GM18498 (cell line): ENCODE measurements around the gene ZNF169.
"Not testable (repeated sequence)": the region's sequence is repeated elsewhere in the genome, so short reads cannot be mapped to it uniquely, and the experiment has no call there.

ENCODE experiments used
- ATAC-seq: cut with Tn5 transposase; IDR thresholded peaks from one replicate; pipeline ENCODE4 v1.9.1; 2021; ENCODE audit warnings: mild to moderate bottlenecking, moderate library complexity; ENCODE audit not compliant: unreplicated experiment

Gene ZNF169

DNA sequence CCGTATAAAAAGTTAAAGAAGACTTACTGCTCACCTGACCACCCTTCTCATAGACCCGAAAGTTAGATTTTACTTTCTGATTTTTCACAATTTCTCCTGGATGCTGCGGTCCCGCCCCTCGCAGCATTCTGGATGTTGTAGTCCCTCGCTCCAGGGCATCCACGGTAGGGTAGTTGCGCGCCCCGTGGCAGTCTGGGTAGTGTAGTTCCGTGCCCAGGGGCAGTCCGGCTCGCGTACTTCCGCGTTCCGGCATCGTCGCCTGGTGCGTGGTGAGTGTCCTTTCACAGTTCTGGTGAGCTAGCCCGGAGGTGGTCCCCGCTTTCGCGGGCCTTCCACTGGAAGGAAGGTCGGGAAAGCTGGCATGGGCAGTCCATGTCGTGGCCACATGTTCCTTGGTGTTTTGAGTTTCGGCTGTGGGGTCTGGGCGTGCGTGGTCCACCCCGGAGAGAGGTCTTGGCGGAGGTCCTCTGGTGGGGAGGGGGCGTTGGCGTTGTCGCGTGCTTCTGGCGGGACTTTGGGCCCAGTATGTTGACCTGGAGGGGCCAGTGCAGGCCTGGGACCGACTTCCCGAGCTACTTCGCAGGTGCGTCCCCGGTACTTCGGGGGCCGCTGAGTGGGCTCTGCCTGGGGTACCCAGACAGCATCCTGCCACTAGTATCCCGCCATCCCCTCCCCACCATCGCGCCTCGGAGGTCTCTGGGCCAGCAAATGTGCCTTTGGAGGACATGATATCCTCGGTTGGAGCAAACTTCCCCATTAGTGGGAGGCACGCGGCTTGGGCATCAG lies at the start of gene ZNF169:
TSS of gene ZNF169 (plus strand) at position 222 of the 786 bp plus-strand sequence. CDS start 19,515 bp downstream, outside the sequence.
- peak; percentile 100 for ATAC-seq

DNA sequence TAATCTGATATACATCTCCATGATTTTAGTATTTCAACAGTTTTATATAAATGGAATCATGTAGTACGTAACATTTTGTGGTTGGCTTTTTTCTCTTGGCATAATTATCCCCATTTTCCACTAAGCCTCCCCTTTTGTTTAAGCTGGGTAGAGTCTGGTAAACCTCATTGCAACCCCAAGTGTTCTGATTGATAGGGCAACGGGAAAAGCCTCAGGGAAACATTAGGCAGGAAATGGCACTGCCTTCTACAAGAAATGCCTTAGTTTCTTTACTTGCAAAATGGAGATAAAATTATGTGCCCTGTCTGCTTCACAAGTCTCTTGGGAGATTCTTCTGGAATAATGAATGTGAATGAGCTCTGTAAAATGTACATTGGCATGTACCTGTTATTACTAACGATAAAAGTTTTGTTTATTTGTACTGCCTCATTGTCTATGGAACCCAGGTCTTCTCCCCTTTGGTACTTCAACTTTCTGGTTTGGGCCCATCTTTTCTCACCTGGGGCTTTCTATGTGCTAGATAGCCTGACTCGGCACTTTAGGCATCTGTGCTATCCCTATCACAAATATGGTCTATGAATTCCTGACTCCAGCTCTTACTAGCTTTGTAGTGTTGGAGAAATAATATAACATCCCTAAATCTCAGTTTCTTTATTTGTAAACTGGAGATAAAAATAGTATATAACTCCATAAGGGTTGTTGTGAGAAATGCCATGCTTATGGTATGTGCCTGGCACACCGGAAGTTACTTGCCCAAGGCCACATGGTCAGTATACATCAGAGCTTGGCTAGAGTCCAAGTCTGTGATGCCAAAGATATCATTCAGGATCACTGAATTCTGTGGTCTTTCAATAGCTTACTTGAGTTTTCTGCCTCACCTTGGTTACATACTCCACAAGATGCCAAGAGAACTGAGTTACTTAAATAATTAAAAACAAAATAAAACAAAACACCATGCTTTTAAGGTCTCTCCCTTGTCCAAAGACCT lies 48.2 kb upstream of the ZNF169 start:
- ATAC-seq = no peak

DNA sequence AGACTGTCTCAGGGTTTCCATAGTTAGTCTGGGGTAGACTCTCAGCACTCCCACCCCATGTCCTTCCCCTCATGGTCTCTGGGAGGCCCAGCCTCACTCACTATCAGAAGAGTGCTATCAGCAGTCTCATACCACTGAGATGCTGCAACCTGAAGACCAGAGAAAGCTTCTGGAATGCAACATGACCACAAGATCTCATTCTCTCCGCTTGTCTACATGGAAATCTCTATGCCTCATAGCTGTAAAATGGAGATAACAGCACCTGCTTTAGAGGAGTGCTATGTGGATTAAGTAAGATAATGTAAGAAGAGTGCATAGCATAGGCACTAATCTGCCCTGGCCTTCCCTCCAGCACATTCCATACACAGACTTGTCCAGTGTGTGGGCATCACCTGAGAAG lies 47.0 kb upstream of the ZNF169 start:
- ATAC-seq = no peak

DNA sequence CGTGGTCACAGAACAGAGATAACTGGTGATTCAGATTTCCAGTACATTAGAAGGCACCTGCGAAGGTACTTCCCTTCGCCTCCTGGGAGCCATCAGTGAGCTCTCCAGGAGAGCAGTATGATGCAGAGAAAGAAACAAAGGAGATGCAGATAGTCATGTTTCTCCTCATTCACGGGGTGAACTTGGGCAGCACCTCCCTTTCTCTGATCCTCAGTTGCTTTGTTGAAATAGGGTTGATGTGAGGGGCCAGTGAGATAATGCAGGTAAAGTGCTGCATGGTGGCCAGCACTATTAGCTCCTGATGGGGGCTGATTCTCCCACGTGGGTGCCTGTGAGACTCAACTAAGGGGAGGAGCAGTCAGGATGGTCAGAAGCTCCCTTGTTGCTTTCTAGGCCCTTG lies 46.6 kb upstream of the ZNF169 start:
- no peak for ATAC-seq

GRCh38 chr9:94213511-94214124 lies 45.5 kb upstream of the ZNF169 start:
- ATAC-seq = peak; percentile 89

DNA sequence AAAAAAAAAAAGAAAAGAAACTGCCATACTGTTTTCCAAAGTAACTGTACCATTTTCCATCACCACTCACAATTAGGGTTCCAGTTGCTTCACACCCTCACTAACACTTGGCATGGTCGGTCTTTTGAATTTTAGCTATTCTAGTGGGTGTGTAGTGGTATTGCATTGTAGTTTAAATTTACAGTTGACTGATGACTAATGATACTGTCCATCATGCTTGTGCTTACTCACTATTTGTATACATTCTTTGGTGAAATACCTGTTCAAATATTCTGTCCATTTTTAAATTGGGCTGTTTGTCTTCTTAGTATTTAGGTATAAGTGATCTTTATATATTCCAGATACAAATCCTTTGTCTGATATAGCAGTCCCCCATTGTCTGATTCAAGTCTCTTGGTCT lies 36.2 kb upstream of the ZNF169 start:
- ATAC-seq = no peak

DNA sequence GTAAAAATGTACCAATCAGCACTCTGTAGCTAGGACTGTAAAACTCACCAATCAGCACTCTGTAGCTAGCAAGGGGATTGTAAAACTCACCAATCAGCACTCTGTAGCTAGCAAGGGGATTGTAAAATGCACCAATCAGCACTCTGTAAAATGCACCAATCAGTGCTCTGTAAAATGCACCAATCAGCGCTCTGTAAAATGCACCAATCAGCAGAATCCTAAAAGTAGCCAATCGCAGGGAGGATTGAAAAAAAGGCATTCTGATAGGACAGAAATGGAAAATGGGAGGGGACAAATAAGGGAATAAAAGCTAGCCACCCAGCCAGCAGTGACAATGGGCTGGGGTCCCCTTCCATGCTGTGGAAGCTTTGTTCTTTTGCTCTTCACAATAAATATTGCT lies 33.7 kb upstream of the ZNF169 start:
- not testable (repeated sequence) for ATAC-seq

GRCh38 chr9:94228616-94229015 lies 30.5 kb upstream of the ZNF169 start:
- no peak for ATAC-seq

- no peak for ATAC-seq
Measured at GRCh38 chr9:94232428-94232827, 26.7 kb upstream of the ZNF169 start.

GRCh38 chr9:94241098-94241497 lies 18.0 kb upstream of the ZNF169 start:
- not testable (repeated sequence) for ATAC-seq

GRCh38 chr9:94245651-94246050 lies 13.4 kb upstream of the ZNF169 start:
- ATAC-seq = no peak

GRCh38 chr9:94250456-94250855 lies 8.6 kb upstream of the ZNF169 start:
- ATAC-seq = no peak

DNA sequence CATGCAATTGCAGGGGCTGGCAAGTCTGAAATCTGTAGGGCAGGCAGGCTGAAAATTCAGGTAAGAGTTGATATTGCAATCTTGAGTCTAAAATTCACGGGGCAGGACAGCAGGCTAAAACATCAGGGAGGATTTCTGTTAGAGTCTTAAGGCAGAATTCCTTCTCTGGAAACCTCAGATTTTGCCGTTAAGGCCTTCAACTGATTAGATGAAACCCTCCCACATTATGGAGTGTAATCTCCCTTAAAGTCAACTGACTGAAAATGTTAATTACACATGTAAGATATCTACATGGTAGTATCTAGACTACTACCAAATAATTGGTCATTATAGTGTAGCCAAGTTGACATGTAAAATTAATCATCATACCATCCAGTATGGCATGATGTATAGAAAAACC lies 3.1 kb upstream of the ZNF169 start:
- no peak for ATAC-seq

GRCh38 chr9:94265626-94266402 lies 6.7 kb downstream of the ZNF169 start:
- ATAC-seq = not testable (repeated sequence)

DNA sequence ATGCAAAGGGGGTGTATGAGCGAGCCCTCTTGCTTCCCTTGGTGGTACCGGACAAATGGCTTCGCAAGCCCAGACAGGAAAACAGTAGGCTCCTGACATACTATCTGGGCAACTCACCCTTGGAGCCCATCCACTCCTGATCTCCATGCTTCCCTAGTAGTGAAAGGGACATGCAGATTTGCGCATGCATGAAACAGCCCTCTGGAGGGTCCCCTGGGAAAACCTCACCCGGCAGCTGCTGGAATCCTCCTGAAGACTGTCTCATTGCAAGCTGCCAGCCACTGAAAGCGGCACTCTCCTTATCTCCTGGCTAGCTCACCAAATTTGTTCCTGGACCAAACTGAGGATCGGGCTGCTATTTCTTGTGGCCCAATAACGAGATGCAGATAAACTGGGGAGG lies 10.2 kb downstream of the ZNF169 start:
- ATAC-seq = no peak

DNA sequence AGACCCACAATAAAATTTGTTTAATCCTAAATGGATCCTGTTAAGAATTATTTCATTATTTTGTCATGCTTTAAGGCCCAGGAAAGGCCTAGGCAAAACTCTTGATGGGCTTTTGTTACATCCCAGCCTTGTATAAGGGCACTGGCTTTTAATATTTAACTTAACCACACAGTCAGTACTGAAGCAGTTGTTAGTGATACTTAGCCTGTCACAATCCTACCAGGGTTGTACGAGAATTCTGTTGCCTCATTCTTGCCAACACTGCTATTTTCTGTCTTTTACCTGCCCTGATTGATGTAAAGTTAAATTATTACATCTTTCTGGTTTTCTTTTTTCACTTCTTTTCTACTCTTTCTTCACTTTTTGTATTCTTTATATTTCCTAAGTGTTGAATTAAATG lies 10.9 kb downstream of the ZNF169 start:
- ATAC-seq = no peak

DNA sequence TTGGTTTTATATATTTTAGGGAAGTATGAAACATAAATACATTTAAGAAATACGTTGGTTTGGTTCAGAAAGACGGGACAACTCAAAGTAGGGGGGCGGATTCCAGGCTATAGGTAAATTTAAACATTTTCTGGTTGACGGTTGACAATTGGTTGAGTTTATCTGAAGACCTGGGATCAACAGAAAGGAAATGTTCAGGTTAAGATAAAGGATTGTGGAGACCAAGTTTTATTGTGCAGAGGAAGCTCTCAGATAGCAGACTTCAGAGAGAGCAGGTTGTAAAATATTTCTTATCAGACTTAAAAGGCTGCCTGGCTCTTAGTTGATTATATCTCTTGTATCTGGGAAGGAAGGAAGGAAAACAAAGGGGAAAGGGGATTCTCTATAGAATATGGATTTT lies 17.9 kb downstream of the ZNF169 start:
- ATAC-seq = not testable (repeated sequence)

DNA sequence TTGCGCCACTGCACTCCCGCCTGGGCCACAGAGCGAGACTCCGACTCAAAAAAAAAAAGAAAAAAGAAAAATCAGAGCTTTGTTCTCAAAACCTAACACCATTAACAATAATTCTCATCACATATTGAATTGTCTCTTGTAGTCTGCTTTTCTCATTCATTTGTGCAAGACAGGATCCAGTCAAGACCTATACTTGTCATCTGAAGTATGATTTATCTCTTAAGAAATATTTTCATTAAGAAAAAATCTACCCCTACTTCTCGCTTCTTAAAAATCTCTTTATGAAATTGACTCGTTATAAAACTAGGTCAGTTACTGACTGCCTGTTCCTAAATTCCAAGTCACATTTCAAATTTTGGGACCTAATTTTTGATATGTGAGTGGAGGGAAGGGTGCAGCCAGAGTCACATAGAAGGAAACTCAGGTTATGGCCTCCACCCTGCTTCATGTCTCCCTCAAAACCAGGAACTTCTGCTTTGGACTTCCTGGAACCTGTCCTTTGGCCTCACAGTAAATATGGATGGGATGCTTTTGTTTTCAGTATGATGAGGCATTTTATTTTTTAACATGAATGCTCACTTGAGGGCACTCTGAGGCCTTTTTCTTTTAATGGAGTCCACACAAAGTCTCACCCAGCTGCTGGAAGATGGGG lies 18.9 kb downstream of the ZNF169 start:
- ATAC-seq = no peak

DNA sequence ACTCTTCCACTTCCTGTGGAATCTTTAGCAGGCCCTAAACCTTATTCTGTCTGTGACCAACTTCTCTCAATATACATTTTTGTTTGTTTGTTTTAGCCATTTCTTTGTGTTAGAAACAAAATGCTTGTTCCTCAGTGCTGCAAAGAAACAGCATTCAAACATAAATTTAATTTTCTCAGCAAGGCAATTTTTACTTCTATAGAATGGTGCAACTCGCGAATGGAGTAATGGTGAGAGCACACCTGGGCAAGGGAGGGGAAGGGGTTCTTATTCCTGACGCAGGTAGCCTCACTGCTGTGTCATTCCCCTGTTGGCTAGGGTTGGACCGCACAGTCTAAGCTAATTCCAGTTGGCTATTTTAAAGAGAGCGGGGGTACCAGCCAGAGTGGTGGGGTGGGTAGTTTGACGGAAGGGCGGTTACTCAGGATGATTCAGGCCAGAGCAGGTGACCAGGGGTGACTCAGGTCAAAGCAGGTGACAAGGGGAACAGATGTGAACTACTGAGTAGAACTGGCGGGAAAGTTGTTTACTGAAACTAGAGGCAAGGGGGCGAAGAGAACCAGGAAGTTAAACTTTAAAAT lies 21.4 kb downstream of the ZNF169 start:
- no peak for ATAC-seq

GRCh38 chr9:94281101-94281500 lies 22.0 kb downstream of the ZNF169 start:
- no peak for ATAC-seq
